ENCODE data around the gene OLIG2.

DNA sequence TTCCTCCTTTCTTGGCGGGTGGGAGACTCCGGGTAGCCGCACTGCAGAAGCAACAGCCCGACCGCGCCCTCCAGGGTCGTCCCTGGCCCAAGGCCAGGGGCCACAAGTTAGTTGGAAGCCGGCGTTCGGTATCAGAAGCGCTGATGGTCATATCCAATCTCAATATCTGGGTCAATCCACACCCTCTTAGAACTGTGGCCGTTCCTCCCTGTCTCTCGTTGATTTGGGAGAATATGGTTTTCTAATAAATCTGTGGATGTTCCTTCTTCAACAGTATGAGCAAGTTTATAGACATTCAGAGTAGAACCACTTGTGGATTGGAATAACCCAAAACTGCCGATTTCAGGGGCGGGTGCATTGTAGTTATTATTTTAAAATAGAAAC is 2.5 kb downstream of the OLIG2 start:
- TF ChIP-seq POLR2A (IDR thresholded peaks at IDR 0.05; ENCODE audit: low read depth, low read length) (no peak), CTCF (IDR thresholded peaks at IDR 0.05; ENCODE audit: extremely low read depth in 1 of 2, insufficient read depth in 1 of 2, low read depth in 1 of 2, low read length in 2 of 2) (no peak), POLR2AphosphoS5 (IDR thresholded peaks at IDR 0.05; ENCODE audit: insufficient read depth, low read depth, low read length) (no peak), GATA2 (IDR thresholded peaks at IDR 0.05; ENCODE audit: insufficient read depth, insufficient read length, low read depth, low read length) (no peak), JUN (IDR thresholded peaks at IDR 0.05; ENCODE audit: borderline replicate concordance, insufficient read depth, insufficient read length, low read depth) (no peak)
- TF ChIP-seq, protein P1, sequence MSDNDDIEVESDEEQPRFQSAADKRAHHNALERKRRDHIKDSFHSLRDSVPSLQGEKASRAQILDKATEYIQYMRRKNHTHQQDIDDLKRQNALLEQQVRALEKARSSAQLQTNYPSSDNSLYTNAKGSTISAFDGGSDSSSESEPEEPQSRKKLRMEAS (IDR thresholded peaks at IDR 0.05; ENCODE audit: insufficient read depth, insufficient read length): no peak

Data from endothelial cell of umbilical vein (primary cell).